Measurements from ENCODE around the gene SENP5. TPM values are rescaled to one million over a fixed set of nuclear protein-coding genes. Genes with fewer than 3 reads are reported as not detected.

SENP5 gene
- total RNA-seq, 1 experiment from 2014 or later, result 30.7 TPM

DNA sequence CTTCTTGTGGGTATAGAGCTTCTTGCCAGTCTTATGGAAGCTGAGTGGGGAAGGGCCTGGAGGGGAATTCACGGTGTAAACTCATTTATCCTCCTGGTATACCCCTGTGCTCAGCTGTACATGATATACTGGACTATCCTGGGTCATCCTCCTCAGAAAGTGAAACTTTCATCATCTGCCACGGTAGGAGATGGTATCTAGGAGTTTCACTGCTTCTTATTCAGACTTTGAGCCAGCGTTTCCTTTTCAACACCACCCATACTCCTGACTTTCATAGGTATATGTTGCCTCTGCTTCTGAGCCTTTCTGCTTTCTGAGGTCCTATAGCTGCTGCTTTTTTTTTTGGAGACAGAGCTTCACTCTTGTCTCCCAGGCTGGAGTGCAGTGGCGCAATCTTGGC, 15.6 kb downstream of the SENP5 start:
- no peak for DNase-seq (ENCODE audit: low read depth)

DNA sequence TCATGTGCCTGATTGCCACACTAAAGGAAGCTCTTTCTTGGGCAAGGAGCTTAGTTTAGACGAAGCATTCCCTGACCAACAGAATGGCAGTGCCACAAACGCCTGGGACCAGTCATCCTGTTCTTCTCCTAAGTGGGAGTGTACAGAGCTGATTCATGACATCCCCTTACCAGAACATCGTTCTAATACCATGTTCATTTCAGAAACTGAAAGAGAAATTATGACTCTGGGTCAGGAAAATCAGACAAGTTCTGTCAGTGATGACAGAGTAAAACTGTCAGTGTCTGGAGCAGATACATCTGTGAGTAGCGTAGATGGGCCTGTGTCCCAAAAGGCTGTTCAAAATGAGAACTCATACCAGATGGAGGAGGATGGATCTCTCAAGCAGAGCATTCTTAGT, 18.4 kb downstream of the SENP5 start:
- no peak for DNase-seq (ENCODE audit: low read depth)

DNA sequence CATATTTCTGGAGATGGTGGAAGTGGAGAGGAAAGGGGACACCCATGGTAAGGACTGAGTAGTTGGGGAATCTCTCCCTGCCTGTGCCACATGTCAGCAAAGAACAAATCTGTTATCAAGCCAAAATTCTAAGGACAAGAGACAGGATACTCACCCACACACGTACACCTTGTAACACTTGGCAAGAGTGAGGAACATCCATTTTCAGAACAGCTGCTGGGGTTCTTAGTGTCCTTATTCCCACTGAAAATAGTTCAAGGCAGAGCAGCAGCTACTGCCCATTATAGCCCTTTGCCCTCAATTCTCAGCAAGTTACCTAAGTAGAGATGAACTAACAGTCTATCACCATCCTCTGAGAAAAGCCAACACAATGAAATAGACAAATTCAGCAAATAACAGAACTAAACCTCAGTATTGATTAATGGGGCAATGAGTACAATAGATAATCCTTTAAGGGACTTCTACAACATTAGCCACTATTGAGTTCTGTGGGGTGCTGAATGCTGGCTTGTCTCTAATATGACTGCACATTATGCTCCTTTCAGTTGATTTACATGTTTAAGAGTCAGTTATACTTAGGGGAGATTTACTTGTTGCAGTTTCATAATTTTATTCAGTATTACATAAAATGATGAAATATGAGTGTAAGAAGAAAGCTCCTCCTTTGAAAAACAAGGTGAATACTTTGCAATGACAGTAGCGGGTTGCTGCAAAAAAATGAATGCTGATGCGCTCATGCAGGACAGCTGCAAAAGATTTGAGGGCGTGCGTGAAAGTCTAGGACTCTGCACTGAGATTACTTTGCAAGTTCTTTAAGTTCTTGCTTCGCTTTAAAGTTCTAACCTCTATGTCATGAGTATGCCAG, 22.4 kb downstream of the SENP5 start:
- DNase-seq (ENCODE audit: low read depth), result peak; percentile 13

DNA sequence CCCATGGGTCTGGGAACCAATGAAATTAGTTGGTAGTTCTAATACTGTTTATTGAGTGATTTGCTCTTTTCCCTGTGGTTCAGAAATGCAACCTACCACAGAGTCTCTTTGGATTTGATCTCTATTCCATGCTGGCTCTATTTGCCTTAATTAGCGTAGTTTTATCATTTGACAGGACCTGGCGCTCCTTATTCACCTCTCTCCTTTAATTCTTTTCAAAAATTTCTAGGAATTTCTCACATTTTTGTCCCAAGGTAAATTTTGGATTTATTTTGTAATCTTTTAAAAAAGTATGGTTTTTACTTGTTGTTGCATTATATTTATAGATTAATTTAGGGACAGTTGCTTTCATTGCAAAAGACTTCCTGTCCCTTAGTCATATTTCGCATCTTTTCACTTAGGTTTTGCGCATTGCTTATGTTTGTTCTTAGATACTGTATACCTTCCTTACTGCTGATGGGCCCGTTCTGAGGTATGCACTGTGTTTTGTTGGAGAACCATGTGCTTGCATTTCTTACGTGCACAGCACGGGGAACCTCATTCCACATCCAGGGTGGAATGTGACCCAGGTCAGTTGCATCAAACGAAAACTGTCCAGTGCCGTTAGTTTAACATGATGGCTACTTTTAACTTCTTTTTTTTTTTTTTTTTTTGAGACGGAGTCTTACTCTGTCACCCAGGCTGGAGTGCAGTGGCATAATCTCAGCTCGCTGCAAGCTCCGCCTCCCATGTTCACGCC, 27.0 kb downstream of the SENP5 start:
- DNase-seq (ENCODE audit: low read depth), result no peak

DNA sequence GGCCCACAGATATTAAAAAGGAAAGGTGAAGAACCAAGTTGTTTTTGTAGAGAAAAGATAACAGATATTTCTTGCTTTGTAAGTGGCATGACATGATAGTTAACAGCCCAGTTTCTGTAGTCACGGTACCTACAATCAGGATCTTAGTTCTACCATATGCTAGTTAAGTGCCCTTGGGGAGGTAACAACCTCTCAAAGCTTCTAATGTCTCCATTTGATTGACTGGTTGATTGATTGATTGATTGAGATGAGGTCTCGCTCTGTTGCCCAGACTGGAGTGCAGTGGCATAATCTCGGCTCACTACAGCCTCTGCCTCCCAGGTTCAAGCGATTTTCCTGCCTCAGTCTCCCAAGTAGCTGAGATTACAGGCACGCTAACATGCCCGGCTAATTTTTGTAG, 28.5 kb downstream of the SENP5 start:
- DNase-seq (ENCODE audit: low read depth), result no peak

DNA sequence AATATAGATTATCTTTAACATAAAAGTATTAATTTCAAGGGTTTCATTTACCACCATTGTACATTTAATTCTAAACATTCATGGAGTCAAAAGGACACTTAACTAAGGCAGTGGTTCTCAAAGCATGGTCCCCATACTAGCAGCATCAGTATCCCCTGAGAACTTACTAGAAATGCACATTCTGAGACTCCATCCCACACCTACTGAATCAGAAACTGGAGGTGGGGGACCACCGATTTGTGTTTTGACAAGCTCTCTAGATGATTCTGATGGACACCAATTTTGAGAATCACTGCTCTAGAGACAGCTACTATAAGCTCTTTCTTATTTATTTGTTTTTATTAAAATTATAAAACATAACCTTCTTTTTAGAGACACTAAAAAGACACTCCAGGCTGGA, 34.0 kb downstream of the SENP5 start:
- DNase-seq (ENCODE audit: low read depth), result no peak

DNA sequence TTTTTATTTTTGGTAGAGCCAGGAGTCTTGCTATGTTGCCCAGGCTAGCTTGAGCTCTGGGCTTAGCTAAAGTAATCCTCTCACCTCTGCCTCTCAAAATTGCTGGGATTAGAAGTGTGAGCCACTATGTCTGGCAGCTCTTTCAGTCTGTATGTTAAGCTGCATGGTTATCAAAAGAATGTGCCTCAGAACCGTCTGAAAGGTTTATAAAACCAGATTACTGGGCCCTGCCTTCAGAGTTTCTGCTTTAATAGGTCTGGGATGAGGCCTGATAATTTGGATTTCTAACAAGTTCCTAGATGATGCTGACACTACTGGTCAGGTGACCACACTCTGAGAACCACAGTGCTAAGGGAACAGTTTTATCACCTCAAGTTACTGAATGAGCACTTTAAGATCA, 34.6 kb downstream of the SENP5 start:
- no peak for DNase-seq (ENCODE audit: low read depth)

DNA sequence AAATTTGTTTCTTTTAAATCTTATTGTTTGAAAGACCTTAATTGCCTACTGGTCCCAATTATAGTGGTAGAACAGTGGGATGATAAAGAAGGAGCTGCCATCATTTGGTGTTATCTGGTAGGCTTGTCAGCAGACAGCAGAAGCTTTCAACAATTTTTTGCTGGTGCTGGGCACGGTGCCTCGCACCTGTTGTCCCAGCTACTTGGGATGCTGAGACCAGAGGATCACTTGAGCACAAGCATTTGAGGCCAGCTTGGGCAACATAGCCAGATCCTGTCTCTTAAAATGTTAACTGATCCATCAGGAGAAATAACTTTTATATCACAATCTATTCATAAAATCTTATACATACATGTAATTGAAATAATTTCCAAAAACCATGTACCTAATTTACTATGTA, 36.0 kb downstream of the SENP5 start:
- no peak for DNase-seq (ENCODE audit: low read depth)

DNA sequence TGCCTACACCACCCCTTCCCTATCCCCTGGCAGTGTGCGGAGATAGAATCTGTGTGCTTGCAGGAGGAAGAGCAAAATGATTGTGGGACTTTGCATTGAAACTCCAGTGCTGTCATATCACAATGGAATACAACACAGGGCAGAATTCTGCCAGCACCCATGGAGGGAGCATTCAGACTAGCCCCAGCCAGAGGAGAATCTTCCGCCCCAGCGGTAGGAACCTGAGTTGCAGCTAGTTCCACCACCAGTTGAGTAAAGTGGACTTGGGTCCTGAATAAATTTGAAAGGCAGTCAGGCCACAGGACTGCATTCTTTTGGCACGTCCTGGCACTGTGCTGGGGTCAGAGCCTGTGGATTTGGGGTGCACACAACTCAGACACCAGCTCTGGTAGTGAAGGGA, 47.1 kb downstream of the SENP5 start:
- no peak for DNase-seq (ENCODE audit: low read depth)

DNA sequence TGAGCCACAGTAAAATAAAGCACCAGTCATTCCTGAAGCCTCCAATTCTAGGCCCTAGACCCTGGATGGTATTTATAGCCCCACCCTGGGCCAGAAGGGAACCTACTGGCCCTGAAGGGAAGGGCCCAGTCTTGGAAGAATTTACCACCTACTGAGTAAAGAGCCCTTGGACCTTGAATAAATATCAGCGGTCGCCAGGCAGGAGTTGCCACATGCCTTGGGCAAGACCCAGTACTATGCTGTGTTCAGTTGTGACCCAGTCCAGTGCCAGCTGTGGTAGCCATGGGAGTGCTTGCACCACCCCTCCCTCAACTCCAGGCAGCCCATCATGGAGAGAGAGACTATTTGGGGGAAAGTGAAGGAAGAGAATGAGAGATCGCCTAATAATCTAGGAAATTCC, 47.7 kb downstream of the SENP5 start:
- no peak for DNase-seq (ENCODE audit: low read depth)

DNA sequence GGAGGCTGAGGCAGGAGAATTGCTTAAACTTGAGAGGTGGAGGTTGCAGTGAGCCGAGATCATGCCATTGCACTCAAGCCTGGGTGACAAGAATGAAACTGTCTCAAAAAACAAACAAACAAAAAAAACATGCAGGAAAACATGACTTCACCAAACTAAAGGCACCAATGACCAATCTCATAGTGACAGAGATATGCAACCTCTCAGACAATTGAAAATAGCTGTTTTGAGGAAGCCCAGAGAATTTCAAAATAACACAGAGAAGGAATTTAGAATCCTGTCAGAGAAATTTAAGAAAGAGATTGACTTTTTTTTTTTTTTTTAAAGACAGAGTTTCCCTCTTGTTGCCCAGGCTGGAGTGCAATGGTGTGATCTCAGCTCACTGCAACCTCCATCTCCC, 48.5 kb downstream of the SENP5 start:
- DNase-seq (ENCODE audit: low read depth), result no peak

DNA sequence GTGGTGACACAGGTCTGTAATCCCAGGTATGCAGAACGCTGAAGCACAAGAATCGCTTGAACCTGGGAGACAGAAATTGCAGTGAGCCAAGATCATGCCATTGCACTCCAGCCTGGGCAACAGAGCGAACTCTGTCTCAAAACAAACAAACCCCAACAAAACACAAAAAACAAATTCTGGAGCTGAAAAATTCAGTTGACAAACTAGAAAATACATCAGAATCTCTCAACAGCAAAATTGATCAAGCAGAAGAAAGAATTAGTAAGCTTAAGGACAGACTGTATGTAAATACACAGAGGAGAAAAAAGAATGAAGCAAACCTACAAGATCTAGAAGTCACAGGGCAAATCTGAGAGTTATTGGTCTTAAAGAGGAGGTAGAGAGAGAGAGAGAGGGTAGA, 49.3 kb downstream of the SENP5 start:
- DNase-seq (ENCODE audit: low read depth), result no peak

DNA sequence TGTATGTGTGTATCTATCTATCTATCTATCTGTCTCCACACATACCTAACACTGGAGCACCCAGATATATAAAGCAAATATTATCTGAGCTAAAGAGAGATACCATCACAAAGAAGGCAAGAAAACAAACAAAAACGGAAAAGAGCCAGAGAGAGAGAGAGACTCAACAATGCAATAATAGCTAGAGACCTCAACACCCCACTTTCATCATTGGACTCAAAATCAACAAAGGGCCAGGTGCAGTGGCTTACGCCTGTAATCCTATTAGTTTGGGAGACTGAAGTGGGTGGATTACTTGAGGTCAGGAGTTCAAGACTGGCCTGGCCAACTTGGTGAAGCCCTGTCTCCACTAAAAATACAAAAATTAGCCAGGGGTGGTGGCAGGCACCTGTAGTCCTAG, 51.2 kb downstream of the SENP5 start:
- DNase-seq (ENCODE audit: low read depth), result no peak

DNA sequence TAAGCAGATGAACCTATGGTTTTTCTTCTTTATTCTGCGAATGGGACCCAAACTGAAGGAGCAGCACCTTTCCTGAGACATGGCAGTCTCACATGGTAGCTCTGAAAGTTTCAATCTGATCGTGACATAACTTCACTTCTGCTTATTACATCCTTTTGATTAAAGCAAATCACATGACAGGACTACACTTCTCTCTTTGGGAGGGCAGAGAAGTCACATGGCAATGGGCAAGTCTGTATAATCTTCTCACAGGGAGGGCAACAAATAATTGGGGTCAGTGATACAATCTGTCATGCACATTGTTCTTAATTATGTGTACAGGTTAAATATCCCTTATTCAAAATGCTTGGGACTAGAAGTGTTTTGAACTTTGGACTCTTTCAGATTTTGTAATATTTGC, 53.0 kb downstream of the SENP5 start:
- DNase-seq (ENCODE audit: low read depth), result no peak

DNA sequence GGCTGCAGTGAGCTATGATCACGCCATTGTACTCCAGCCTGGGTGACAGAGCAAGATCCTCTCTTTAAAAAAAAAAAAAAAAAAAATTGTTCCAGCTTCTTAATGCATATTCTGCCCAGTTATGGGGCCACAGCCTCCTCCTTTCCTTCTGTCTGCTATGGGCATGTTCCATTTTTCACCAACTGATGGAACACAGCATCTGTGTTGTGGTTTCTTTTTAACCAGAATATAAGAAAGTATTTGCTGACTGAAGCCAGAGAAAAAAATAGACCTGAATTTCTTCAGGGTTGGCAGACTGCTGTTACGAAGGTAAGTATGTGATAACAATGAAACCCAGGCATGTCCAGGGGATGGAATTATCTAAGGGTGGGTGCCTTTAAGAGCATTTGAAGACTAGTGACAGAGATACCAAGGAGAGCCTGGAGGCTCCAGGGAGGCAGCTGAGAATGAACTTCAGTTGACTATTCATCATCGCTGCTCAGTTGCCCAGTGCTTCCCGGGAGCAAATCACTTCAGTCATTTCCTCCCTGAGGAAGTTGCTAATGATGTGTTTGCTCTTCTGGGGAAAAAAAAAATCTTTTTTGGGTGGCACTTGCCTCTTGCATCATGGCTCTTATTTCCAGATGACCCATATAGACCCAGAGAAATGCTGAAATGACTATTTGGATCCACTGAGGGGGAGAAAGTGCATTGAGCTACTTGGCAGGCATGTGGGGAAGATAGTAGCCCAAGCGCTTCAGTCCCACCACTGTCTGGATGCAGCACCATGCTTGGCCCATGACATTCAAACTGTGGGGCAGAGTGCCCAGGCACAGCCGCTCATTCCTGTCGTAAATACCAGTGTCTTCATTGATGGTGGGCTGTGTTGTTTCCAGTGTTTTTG, 60.1 kb downstream of the SENP5 start:
- peak; percentile 9 for DNase-seq (ENCODE audit: low read depth)

DNA sequence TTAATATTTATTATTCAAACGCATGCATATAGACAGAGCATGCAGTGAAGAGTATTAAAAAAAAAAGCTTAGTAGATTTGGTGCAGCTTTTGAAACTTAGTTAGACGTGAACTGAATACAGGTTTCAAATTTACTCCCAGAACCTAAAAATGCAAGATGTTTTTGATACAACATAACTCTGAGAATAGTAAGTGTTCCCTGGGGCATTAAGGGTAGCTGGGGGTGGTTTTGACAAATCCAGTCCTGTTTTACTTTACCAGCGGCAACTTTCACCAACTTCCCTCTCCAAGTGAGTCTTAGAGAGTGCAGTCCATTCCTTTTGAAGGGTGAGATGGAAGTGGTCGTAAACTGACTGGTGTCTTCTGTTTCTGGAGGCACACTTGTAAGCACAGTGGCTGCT, 63.4 kb downstream of the SENP5 start:
- no peak for DNase-seq (ENCODE audit: low read depth)

DNA sequence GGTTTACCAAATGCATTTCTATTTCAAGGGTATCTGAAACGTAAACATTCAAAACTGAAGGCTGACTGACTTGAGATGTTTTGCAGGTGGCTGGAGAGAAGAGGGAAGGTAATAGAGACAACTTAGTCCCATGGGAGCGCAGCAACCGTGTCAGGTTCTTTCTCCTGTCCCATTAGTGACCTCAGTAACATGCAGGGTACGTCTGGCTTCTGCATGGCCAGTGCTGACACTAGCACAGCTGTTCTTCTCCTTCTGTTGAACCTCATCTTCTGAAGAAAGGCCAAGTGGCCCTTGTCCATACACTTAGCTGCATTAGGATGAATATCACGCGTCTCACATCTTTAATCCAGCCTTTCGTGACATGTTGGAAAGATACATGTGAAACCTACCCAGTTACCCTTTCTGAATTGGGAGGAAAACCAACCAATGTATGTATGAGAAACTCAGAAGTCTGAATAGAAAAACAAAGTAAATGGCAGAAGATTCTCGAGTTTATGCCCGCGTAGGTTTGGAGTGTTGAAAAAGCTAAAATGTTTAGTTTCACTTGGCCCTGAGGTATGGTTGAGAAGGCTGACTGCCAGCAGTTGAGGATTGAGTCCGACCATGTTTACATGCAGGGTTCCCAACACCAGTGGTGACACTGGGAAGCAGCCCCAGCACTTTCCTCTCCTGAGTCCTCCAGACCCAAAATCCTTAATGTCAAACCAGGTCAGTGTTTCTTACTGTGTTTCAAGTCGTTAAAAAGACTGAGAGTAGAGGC, 64.3 kb downstream of the SENP5 start:
- DNase-seq (ENCODE audit: low read depth), result no peak

DNA sequence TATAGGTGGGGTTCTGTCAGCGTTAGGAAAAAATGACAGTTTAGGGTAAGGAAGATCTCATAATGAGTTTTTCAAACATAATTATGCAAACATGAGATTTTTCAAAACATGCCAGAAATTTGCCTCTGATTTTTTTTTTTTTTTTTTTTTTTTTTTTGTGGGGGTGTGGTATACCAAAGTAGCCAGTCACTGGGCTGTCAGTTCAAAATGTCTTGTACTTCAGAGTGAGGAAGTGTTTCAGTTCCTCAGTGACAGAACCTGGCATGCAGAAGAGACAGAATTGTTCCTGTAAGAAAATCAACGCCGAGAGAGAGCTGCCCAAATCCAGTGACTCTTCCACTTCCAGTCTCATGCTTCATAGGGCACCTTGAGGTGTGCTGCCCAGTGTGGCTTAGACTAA, 64.9 kb downstream of the SENP5 start:
- no peak for DNase-seq (ENCODE audit: low read depth)

DNA sequence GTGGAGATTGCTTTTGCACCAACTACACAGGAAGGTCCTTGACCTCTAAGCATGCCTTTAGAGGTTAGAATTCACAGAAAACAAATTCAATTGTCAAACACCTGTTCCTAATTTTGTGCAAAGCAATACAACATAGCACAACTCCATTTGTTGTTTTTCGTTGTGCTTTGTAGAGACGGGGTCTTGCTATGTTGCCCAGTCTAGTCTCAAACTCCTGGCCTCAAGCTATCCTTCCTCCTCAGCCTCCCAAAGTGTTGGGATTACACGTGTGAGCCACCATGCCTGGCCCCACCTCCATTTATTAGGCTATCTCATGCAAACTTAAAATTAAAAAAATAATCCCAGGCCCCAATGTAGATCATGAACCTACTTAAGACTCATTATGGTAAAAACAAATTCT, 68.6 kb downstream of the SENP5 start:
- DNase-seq (ENCODE audit: low read depth), result no peak

DNA sequence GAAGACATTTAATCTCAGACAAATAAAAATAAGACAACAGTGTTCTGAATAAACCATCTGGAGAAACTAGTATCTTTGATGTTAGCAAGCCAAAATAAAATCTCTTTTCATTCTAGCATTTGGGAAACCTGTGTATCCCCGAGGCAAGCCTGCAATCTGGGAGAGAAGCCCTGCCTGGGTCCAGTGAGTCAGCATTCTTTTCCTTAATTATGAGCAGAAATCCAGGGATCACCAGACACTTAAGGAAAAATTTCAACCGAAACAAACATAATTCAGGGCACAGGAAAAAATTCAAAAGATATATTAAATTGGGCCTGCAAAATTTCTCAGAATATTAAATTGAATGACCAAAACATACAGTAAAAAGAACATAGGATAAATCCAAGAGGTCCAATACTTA, 70.4 kb downstream of the SENP5 start:
- DNase-seq (ENCODE audit: low read depth), result no peak

DNA sequence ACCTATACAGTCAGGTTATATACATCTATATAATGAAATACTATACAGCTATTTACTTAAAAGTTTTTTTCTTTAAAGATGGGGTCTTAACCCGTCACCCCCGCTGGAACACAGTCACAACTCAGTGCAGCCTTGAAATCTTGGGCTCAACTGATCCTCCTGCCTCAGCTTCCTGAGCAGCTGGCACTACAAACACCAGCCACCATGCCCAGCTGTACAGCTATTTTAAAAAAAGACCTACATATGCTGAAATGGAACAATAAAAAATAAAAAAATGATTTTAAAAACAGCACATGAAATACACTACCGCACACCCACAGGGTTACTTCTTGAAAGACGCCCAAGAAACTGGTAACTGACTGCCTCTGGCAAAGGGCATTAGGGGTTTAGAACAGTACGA, 70.9 kb downstream of the SENP5 start:
- no peak for DNase-seq (ENCODE audit: low read depth)
